Fibroblast of lung (primary cell): ENCODE measurements around the gene ATP6V0A1. TPM values are rescaled to one million over a fixed set of nuclear protein-coding genes. Genes with fewer than 3 reads are reported as not detected.
"Not testable (repeated sequence)": the region's sequence is repeated elsewhere in the genome, so short reads cannot be mapped to it uniquely, and the experiment has no call there.

Experiments
- DNase-seq, 2 donors: peaks; one replicate each; pipeline versions ENCODE4 v3.0.0 to v3.0.0-alpha.2; 2010; ENCODE audit warnings: low read depth in 2 of 2
- H2AFZ ChIP-seq: 2 replicates; pipeline ENCODE4 v1.5.1; 2012; ENCODE audit warnings: low read length, control low read depth, inconsistent platforms
- H3K27ac ChIP-seq: 2 replicates; pipeline ENCODE4 v1.5.1; 2011; ENCODE audit warnings: low read length, control low read depth; ENCODE audit not compliant: insufficient read depth
- H3K27me3 ChIP-seq: 2 replicates; pipeline ENCODE4 v1.5.1; 2011; ENCODE audit warnings: mild to moderate bottlenecking, low read length; ENCODE audit not compliant: control insufficient read depth, insufficient read depth
- H3K36me3 ChIP-seq: 2 replicates; pipeline ENCODE4 v1.5.1; 2011; ENCODE audit warnings: low read length; ENCODE audit not compliant: control insufficient read depth, insufficient read depth
- H3K4me1 ChIP-seq: 2 replicates; pipeline ENCODE4 v1.5.1; 2011; ENCODE audit warnings: low read length; ENCODE audit not compliant: control insufficient read depth, insufficient read depth; ENCODE audit errors: extremely low read depth
- H3K4me2 ChIP-seq: 2 replicates; pipeline ENCODE4 v1.5.1; 2011; ENCODE audit warnings: low read length, control low read depth; ENCODE audit not compliant: insufficient read depth; ENCODE audit errors: extremely low read depth
- H3K4me3 ChIP-seq, 4 experiments: fragments of 200-600 bp in 1 of 4; sonication (generic) in 1 of 4; replicated peaks in 1 of 4; 2 replicates each; pipeline ENCODE4 v1.5.1; 2011 to 2016; ENCODE audit warnings: low read length in 4 of 4, low read depth in 3 of 4, mild to moderate bottlenecking in 3 of 4, control low read depth in 2 of 4, inconsistent platforms in 1 of 4, mixed read lengths in 1 of 4; ENCODE audit not compliant: insufficient read depth in 1 of 4; ENCODE audit errors: control extremely low read depth in 1 of 4
- H3K79me2 ChIP-seq: 2 replicates; pipeline ENCODE4 v1.5.1; 2012; ENCODE audit warnings: mild to moderate bottlenecking, low read length, inconsistent platforms; ENCODE audit not compliant: control insufficient read depth, insufficient read depth
- H3K9ac ChIP-seq: 2 replicates; pipeline ENCODE4 v1.5.1; 2011; ENCODE audit warnings: mild to moderate bottlenecking, low read length, control low read depth; ENCODE audit not compliant: insufficient read depth
- H3K9me3 ChIP-seq: 2 replicates; pipeline ENCODE4 v1.5.1; 2012; ENCODE audit warnings: low read depth, low read length; ENCODE audit not compliant: control insufficient read depth, insufficient read depth
- H4K20me1 ChIP-seq: 2 replicates; pipeline ENCODE4 v1.5.1; 2011; ENCODE audit warnings: low read length; ENCODE audit not compliant: control insufficient read depth, insufficient read depth; ENCODE audit errors: extremely low read depth
- CTCF ChIP-seq, 2 donors: IDR thresholded peaks in 1 of 2; conservative IDR thresholded peaks in 1 of 2; 1 replicate in 1 of 2; 2 replicates in 1 of 2; pipeline ENCODE4 v1.5.1; 2011 to 2012; ENCODE audit warnings: low read length in 2 of 2, control low read depth in 1 of 2, inconsistent platforms in 1 of 2, low read depth in 1 of 2, mild to moderate bottlenecking in 1 of 2
- EZH2 ChIP-seq: IDR thresholded peaks from 2 replicates; pipeline ENCODE4 v1.5.1; 2012; ENCODE audit warnings: low read length, control low read depth, mild to moderate bottlenecking; ENCODE audit errors: missing control alignments
- polyA plus RNA-seq, 2 donors: library from polyadenylated mRNA; depleted of rRNA in 1 of 2; stranded (reverse) in 1 of 2; unstranded in 1 of 2; fragments of >200 nt; gene quantifications; 2 replicates each; pipeline ENCODE4 v1.2.1, GENCODE V29; 2011 to 2012; ENCODE audit warnings: missing spikeins in 1 of 2
- total RNA-seq: library from RNA; depleted of rRNA; stranded (reverse); fragments of >200 nt; gene quantifications from 2 replicates; pipeline ENCODE4 v1.2.1, GENCODE V29; 2014

The ATP6V0A1 gene
- total and polyA plus RNA-seq, 2 donors (not counting 1 experiment from before 2014, with no cell fraction given), result 26.7 to 65.7 TPM

DNA sequence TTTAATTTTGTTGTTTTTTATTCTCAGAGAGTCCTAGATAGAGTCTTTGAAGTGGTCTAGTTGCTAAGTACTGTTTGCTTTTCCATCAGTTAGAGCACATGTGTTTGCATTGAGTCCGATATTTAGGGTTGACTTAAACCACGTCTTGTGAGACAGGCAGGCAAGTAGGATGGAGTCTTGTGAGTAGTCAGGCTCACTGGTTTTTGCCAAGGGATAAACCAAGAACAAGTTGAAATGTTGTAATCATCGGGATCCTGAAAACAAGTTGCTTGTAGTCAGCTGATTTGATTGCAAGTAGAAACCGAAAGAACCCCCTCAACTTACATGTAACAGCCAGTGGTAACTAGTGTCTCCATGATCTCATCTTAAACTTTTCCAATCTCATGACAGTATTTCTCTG, 17.2 kb downstream of the ATP6V0A1 start:
- H3K79me2 ChIP-seq, result no peaks in the 10 kb centered on the region
- H3K27ac ChIP-seq, result no peak overlapping the region
- no peak overlapping the region for H3K4me3 ChIP-seq
- H3K9ac ChIP-seq, result no peak overlapping the region
- no peaks in the 10 kb centered on the region for H3K4me1 ChIP-seq
- DNase-seq, result no peak
- H3K27me3 ChIP-seq, result no peaks in the 10 kb centered on the region
- no peak overlapping the region for H3K4me2 ChIP-seq
- no peaks in the 10 kb centered on the region for H4K20me1 ChIP-seq
- TF ChIP-seq EZH2 (no peak), CTCF (conservative IDR thresholded peaks at IDR 0.05 in 1 of 2, IDR thresholded peaks at IDR 0.05 in 1 of 2; ENCODE audit: low read depth in 1 of 2, low read length in 2 of 2) (no peak)
- H2AFZ ChIP-seq, result no peak overlapping the region
- no peaks in the 10 kb centered on the region for H3K9me3 ChIP-seq
- H3K36me3 ChIP-seq, result peaks cover 5% of the 10 kb centered on the region

GRCh38 chr17:42476411-42476810, 17.7 kb downstream of the ATP6V0A1 start:
- no peak overlapping the region for H3K27ac ChIP-seq
- peaks cover 5% of the 10 kb centered on the region for H3K36me3 ChIP-seq
- TF ChIP-seq CTCF (conservative IDR thresholded peaks at IDR 0.05 in 1 of 2, IDR thresholded peaks at IDR 0.05 in 1 of 2; ENCODE audit: low read depth in 1 of 2, low read length in 2 of 2) (no peak), EZH2 (no peak)

DNA sequence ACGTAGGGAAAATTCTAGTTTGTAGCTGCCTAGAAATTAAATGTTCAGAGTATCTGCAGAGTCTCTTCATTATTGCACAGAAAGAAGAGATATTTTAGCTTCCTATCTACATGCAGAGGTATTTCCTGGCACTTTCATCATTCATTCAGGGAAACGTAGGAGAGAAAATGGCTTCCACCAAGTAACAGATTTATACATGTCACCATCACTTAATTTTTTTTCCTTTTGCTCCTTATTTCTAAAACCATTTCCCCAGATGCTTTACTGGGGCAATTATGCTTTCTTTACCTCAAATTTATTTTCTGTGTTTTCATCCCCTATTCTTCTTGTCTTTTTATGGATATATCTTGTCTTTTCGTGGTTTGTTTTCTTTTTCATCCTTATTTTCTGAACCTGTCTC, 18.5 kb downstream of the ATP6V0A1 start:
- Histone ChIP-seq H3K9ac (no peak overlapping the region), H3K36me3 (peaks cover 5% of the 10 kb centered on the region), H3K79me2 (no peaks in the 10 kb centered on the region)

More at GRCh38 chr17:42476411-42476810, 17.7 kb downstream of the ATP6V0A1 start:
- no peaks in the 10 kb centered on the region for H3K79me2 ChIP-seq
- no peak overlapping the region for H3K9ac ChIP-seq
- no peaks in the 10 kb centered on the region for H4K20me1 ChIP-seq
- H2AFZ ChIP-seq, result no peak overlapping the region
- no peaks in the 10 kb centered on the region for H3K27me3 ChIP-seq
- no peak for DNase-seq
- no peaks in the 10 kb centered on the region for H3K4me1 ChIP-seq
- no peaks in the 10 kb centered on the region for H3K9me3 ChIP-seq
- H3K4me2 ChIP-seq, result no peak overlapping the region
- H3K4me3 ChIP-seq, result no peak overlapping the region

DNA sequence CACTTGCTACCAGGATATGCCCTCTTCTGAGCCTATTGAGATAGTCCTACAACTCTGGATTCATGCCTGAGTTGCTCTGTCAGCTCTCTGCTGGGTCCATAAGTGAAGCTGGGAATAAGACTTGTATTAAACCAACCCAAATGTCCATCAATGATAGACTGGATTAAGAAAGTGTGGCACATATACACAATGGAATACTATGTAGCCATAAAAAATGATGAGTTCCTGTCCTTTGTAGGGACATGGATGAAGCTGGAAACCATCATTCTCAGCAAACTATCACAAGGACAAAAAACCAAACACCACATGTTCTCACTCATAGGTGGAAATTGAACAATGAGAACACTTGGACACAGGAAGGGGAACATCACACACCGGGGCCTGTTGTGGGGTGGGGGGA, 19.1 kb downstream of the ATP6V0A1 start:
- not testable (repeated sequence) for H3K27me3 ChIP-seq, H3K79me2 ChIP-seq, H3K9ac ChIP-seq, H3K36me3 ChIP-seq, H3K27ac ChIP-seq, H3K4me2 ChIP-seq, H3K4me1 ChIP-seq, H2AFZ ChIP-seq, H3K9me3 ChIP-seq, DNase-seq, H4K20me1 ChIP-seq, H3K4me3 ChIP-seq

More for the DNA sequence above, 18.5 kb downstream of the ATP6V0A1 start:
- no peak overlapping the region for H3K4me2 ChIP-seq
- DNase-seq, result no peak
- TF ChIP-seq EZH2 (no peak), CTCF (conservative IDR thresholded peaks at IDR 0.05 in 1 of 2, IDR thresholded peaks at IDR 0.05 in 1 of 2; ENCODE audit: low read depth in 1 of 2, low read length in 2 of 2) (no peak)
- H3K4me3 ChIP-seq, result no peak overlapping the region
- H3K27me3 ChIP-seq, result no peaks in the 10 kb centered on the region
- no peak overlapping the region for H3K27ac ChIP-seq
- no peaks in the 10 kb centered on the region for H3K4me1 ChIP-seq
- no peak overlapping the region for H2AFZ ChIP-seq
- no peaks in the 10 kb centered on the region for H3K9me3 ChIP-seq
- no peaks in the 10 kb centered on the region for H4K20me1 ChIP-seq
